22Rv1 (cell line): ENCODE results near the gene OLFM2.

Source experiments
- CTCF ChIP-seq: fragments of 450-650 bp; IDR thresholded peaks from 2 replicates; pipeline ENCODE4 v1.5.1; 2017; ENCODE audit warnings: mild to moderate bottlenecking
- ZFX ChIP-seq: fragments of 450-650 bp; IDR thresholded peaks from 2 replicates; pipeline ENCODE4 v1.6.1; 2017; ENCODE audit warnings: antibody characterized with exemption, borderline replicate concordance

GRCh38 chr19:9941231-9941630 lies 4.9 kb upstream of the OLFM2 start:
- TF ChIP-seq CTCF: no peak
- TF ChIP-seq ZFX: no peak
